Endothelial cell of umbilical vein (primary cell): ENCODE measurements around the gene MESD. TPM values are rescaled to one million over a fixed set of nuclear protein-coding genes. Genes with fewer than 3 reads are reported as not detected.

ENCODE experiments used
- BruUV-seq: library from RNA; stranded (reverse); fragments of 400-500 nt; replicated peaks from 2 replicates; lab custom pipeline; 2021; lab: Mats Ljungman, UMichigan
- CTCF ChIA-PET: fragments of 300-600, 350-600 bp; sonication (Branson Sonifier 250); formaldehyde crosslinking; loops from one replicate; lab custom pipeline; 2021; ENCODE audit warnings: antibody characterized with exemption, inconsistent platforms; lab: Charles Lee
- POLR2A ChIA-PET: fragments of 300-600, 350-600 bp; sonication (Branson Sonifier 250); formaldehyde crosslinking; loops from one replicate; lab custom pipeline; 2021; ENCODE audit warnings: antibody characterized with exemption, inconsistent platforms; lab: Charles Lee
- DNase-seq: peaks from one replicate; pipeline ENCODE4 v3.0.0-alpha.2; 2011; ENCODE audit warnings: low read depth, low spot score
- FAIRE-seq: peaks from 2 replicates; lab custom pipeline; 2011; peaks lifted over from hg19 to GRCh38; lab: Jason Lieb, UNC
- H2AFZ ChIP-seq: 2 replicates; pipeline ENCODE4 v1.6.0; 2012; ENCODE audit warnings: low read depth, low read length, control low read depth, inconsistent platforms
- H3K27ac ChIP-seq: 2 replicates; pipeline ENCODE4 v1.5.1; 2011; ENCODE audit warnings: low read depth, mild to moderate bottlenecking, control low read depth, low read length, moderate library complexity; ENCODE audit not compliant: insufficient read depth
- H3K27me3 ChIP-seq, 2 experiments: 2 replicates each; pipeline versions ENCODE4 v1.6.0 to v1.6.1; 2011; ENCODE audit warnings: low read length in 2 of 2, mixed read lengths in 1 of 2; ENCODE audit not compliant: control insufficient read depth in 2 of 2, insufficient read depth in 2 of 2
- H3K36me3 ChIP-seq, 2 experiments: 2 replicates in 1 of 2; 3 replicates in 1 of 2; pipeline ENCODE4 v1.5.1; 2011; ENCODE audit warnings: low read length in 2 of 2, mild to moderate bottlenecking in 1 of 2, moderate library complexity in 1 of 2; ENCODE audit not compliant: control insufficient read depth in 2 of 2, insufficient read depth in 2 of 2; ENCODE audit errors: extremely low read depth in 1 of 2
- H3K4me1 ChIP-seq: 3 replicates; pipeline ENCODE4 v1.5.1; 2011; ENCODE audit warnings: mild to moderate bottlenecking, low read length; ENCODE audit not compliant: control insufficient read depth, insufficient read depth; ENCODE audit errors: extremely low read depth
- H3K4me2 ChIP-seq: 2 replicates; pipeline ENCODE4 v1.6.1; 2011; ENCODE audit warnings: low read length, control low read depth, mixed read lengths; ENCODE audit not compliant: insufficient read depth
- H3K4me3 ChIP-seq, 3 experiments: fragments of 200-600 bp in 1 of 3; sonication (generic), shearing (Covaris generic) in 1 of 3; replicated peaks in 1 of 3; 2 replicates each; pipeline ENCODE4 v1.5.1; 2011 to 2016; ENCODE audit warnings: control low read depth in 3 of 3, low read length in 3 of 3, mild to moderate bottlenecking in 2 of 3, inconsistent platforms in 1 of 3, low read depth in 1 of 3, moderate library complexity in 1 of 3; ENCODE audit not compliant: insufficient read depth in 1 of 3
- H3K79me2 ChIP-seq: 2 replicates; pipeline ENCODE4 v1.6.0; 2012; ENCODE audit warnings: low read length, inconsistent platforms; ENCODE audit not compliant: control insufficient read depth, insufficient read depth
- H3K9ac ChIP-seq: replicated peaks from 2 replicates; pipeline ENCODE3; 2011; ENCODE audit warnings: low read length, control low read depth; ENCODE audit not compliant: insufficient read depth; ENCODE audit errors: extremely low read depth
- H3K9me1 ChIP-seq: replicated peaks from 3 replicates; pipeline ENCODE4 v1.6.0; 2011; ENCODE audit warnings: mild to moderate bottlenecking, low read length; ENCODE audit not compliant: control insufficient read depth, insufficient read depth; ENCODE audit errors: extremely low read depth
- H3K9me3 ChIP-seq: replicated peaks from 2 replicates; pipeline ENCODE4 v1.5.1; 2012; ENCODE audit warnings: low read length, inconsistent platforms; ENCODE audit not compliant: control insufficient read depth, insufficient read depth
- H4K20me1 ChIP-seq: replicated peaks from 2 replicates; pipeline ENCODE3; 2011; ENCODE audit warnings: mild to moderate bottlenecking, low read length; ENCODE audit not compliant: control insufficient read depth, insufficient read depth; ENCODE audit errors: extremely low read depth
- CTCF ChIP-seq, 2 donors: IDR thresholded peaks; 1 replicate in 1 of 2; 2 replicates in 1 of 2; pipeline ENCODE4 v1.5.1; 2011; ENCODE audit warnings: low read length in 2 of 2, mild to moderate bottlenecking in 2 of 2, moderate library complexity in 2 of 2, control low read depth in 1 of 2, inconsistent platforms in 1 of 2, low read depth in 1 of 2; ENCODE audit not compliant: insufficient read depth in 1 of 2; ENCODE audit errors: extremely low read depth in 1 of 2
- EZH2 ChIP-seq: IDR thresholded peaks from 2 replicates; pipeline ENCODE4 v1.6.1; 2012; ENCODE audit warnings: borderline replicate concordance, low read depth, mild to moderate bottlenecking, moderate library complexity, low read length, inconsistent platforms; ENCODE audit not compliant: severe bottlenecking
- FOS ChIP-seq: IDR thresholded peaks from 2 replicates; pipeline ENCODE4 v1.6.1; 2011; ENCODE audit warnings: mild to moderate bottlenecking, low read length, moderate library complexity, borderline replicate concordance; ENCODE audit not compliant: insufficient read depth
- GATA2 ChIP-seq: IDR thresholded peaks from 2 replicates; pipeline ENCODE4 v1.7.0; 2011; ENCODE audit warnings: low read depth, mild to moderate bottlenecking, moderate library complexity, mixed read lengths, low read length; ENCODE audit not compliant: insufficient read length, insufficient read depth
- JUN ChIP-seq: IDR thresholded peaks from 2 replicates; pipeline ENCODE4 v1.6.1; 2011; ENCODE audit warnings: borderline replicate concordance, low read depth; ENCODE audit not compliant: insufficient read length, insufficient read depth
- MAX ChIP-seq: IDR thresholded peaks from 2 replicates; pipeline ENCODE4 v1.6.1; 2011; ENCODE audit not compliant: insufficient read depth, insufficient read length
- MYC ChIP-seq: IDR thresholded peaks from one replicate; pipeline ENCODE4 v1.6.1; 2011; ENCODE audit warnings: mild to moderate bottlenecking, low read depth, low read length
- POLR2A ChIP-seq: IDR thresholded peaks from 2 replicates; pipeline ENCODE4 v1.6.1; 2012; ENCODE audit warnings: low read depth, mild to moderate bottlenecking, control low read depth, low read length
- POLR2AphosphoS5 ChIP-seq: IDR thresholded peaks from 2 replicates; pipeline ENCODE4 v1.6.1; 2012; ENCODE audit warnings: low read depth, mild to moderate bottlenecking, control low read depth, low read length, moderate library complexity; ENCODE audit not compliant: insufficient read depth
- dilution Hi-C: fragments of 300-500 bp; cut with MboI; formaldehyde crosslinking; loops from one replicate; pipeline ENCODE4 v1.15.0; 2019; ENCODE audit warnings: low sequenced_read_pairs; ENCODE audit not compliant: extremely low pct_ligation_motif_present
- intact Hi-C: fragments of 100-400 bp; cut with micrococcal nuclease; formaldehyde crosslinking; loops from one replicate; pipeline ENCODE4 v1.10.0; 2022
- polyA plus RNA-seq, 4 experiments: library from polyadenylated mRNA; depleted of rRNA in 3 of 4; stranded (reverse) in 3 of 4; unstranded in 1 of 4; fragments of >200 nt; gene quantifications; 2 replicates each; pipeline versions ENCODE4 v1.2.1 to v1.2.3, GENCODE V29; 2011 to 2012; ENCODE audit warnings: missing spikeins in 1 of 4
- total RNA-seq: library from RNA; stranded (reverse); gene quantifications from 2 replicates; pipeline ENCODE4 v1.2.3, GENCODE V29; 2021

MESD gene
- total and polyA plus RNA-seq, 2 donors (not counting 3 experiments of a cell fraction or from before 2014, with no cell fraction given): 12.8 to 30.5 TPM

GRCh38 chr15:81018197-81018596 is 28.6 kb upstream of the MESD start:
- H3K9me3 ChIP-seq: no peaks in the 10 kb centered on the region
- dilution Hi-C loops (no loop called here), intact Hi-C loops (no loop called here)
- H3K9ac ChIP-seq: no peak overlapping the region
- no peaks in the 10 kb centered on the region for H3K27me3 ChIP-seq
- CTCF ChIA-PET: no interaction called here
- BruUV-seq: no TSS peak
- no peak for FAIRE-seq
- H2AFZ ChIP-seq: no peak overlapping the region
- DNase-seq: no peak
- no peaks in the 10 kb centered on the region for H4K20me1 ChIP-seq
- H3K4me3 ChIP-seq: no peak overlapping the region
- H3K4me1 ChIP-seq: peaks cover 4% of the 10 kb centered on the region
- POLR2A ChIA-PET: no interaction called here
- no peaks in the 10 kb centered on the region for H3K9me1 ChIP-seq
- no peaks in the 10 kb centered on the region for H3K36me3 ChIP-seq
- no peak overlapping the region for H3K27ac ChIP-seq
- TF ChIP-seq JUN (no peak), GATA2 (no peak), POLR2AphosphoS5 (no peak), POLR2A (no peak), CTCF (IDR thresholded peaks at IDR 0.05; ENCODE audit: extremely low read depth in 1 of 2, insufficient read depth in 1 of 2, low read depth in 1 of 2, low read length in 2 of 2) (no peak), FOS (no peak), MYC (no peak), MAX (no peak), EZH2 (no peak)
- H3K79me2 ChIP-seq: no peaks in the 10 kb centered on the region
- no peak overlapping the region for H3K4me2 ChIP-seq
